GM19328 (cell line): ENCODE results near the gene GLRX5.
"Not testable (repeated sequence)": the region's sequence is repeated elsewhere in the genome, so short reads cannot be mapped to it uniquely, and the experiment has no call there.

ENCODE experiments used
- ATAC-seq: cut with Tn5 transposase; IDR thresholded peaks from one replicate; pipeline ENCODE4 v1.9.1; 2021; ENCODE audit warnings: mild to moderate bottlenecking, moderate library complexity; ENCODE audit not compliant: unreplicated experiment

GLRX5 gene

GRCh38 chr14:95498622-95499353 lies 36.1 kb upstream of the GLRX5 start:
- ATAC-seq = no peak

DNA sequence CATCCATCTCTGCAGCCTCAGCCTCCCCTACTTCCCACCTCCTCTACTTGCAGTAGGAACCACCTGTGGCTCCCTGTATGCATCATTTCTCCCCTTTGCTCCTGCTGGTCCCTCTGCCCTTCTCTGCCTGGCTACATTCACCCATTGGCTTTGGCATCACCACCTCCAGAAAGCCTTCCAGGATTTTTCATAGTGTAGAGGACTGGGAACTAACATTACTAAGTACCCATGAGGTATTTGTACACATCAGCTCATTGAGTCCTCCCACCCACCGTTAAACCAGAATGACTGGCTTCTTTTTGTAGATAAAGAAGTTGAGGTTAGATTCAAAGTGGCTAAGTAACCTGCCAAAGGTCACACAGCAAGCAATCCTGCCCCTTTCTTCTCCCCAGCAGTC lies 35.5 kb upstream of the GLRX5 start:
- no peak for ATAC-seq

GRCh38 chr14:95500201-95500681 lies 34.6 kb upstream of the GLRX5 start:
- no peak for ATAC-seq

- no peak for ATAC-seq
Observed at GRCh38 chr14:95500772-95501401, 34.0 kb upstream of the GLRX5 start.

- no peak for ATAC-seq
Observed at GRCh38 chr14:95502381-95502950, 32.4 kb upstream of the GLRX5 start.

GRCh38 chr14:95503365-95504134 lies 31.3 kb upstream of the GLRX5 start:
- peak; percentile 54 for ATAC-seq

- no peak for ATAC-seq
Observed at GRCh38 chr14:95504135-95505029, 30.5 kb upstream of the GLRX5 start.

DNA sequence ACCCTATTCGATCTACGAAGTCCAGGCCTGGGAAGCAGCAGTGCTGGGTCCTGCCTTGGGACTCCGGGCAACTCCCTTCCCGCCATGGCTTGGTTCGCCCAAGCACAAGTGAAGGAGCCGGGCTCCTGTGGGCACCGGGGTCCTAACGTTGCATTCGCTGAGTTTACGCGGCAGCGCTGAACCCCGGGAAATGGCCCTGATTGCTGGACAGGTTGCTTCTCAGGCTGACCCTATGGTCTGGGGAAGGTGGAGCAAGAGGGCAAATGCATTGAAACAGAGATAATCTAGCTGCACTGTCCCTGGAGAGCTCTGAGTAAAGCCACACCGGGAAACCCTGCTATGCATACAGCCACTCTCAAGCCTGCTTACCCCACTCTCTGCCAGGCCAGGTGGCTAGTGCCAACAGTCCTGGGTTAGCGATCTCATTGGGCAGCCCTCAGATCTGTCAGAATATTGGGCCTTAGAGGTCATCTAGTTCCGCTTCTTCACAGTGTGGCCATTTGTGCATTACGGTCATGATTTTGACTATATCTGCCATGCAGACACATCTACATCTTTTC lies 29.7 kb upstream of the GLRX5 start:
- no peak for ATAC-seq

DNA sequence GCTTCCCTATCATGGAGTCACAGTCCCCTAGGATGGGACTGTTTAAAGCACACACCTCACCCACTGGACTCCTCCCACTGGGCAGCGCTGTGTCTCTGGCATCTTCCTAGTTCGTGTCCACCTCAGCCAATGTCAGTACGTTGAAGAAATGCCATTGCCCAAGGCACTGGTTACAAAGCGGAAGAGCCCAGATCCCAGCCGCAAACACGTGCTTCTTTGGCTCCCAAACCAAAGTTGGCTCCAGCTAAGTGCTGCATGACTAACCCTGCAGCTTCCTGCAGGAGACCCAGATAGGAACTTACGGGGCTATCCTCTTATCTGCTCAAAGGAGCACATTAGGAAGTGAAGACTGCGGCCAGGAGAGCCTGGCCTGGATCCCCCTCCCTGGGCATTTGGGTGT lies 27.7 kb upstream of the GLRX5 start:
- ATAC-seq = no peak

GRCh38 chr14:95507701-95508103 lies 27.1 kb upstream of the GLRX5 start:
- no peak for ATAC-seq

GRCh38 chr14:95508377-95508776 lies 26.5 kb upstream of the GLRX5 start:
- no peak for ATAC-seq

- no peak for ATAC-seq
Observed at GRCh38 chr14:95509495-95509894, 25.4 kb upstream of the GLRX5 start.

DNA sequence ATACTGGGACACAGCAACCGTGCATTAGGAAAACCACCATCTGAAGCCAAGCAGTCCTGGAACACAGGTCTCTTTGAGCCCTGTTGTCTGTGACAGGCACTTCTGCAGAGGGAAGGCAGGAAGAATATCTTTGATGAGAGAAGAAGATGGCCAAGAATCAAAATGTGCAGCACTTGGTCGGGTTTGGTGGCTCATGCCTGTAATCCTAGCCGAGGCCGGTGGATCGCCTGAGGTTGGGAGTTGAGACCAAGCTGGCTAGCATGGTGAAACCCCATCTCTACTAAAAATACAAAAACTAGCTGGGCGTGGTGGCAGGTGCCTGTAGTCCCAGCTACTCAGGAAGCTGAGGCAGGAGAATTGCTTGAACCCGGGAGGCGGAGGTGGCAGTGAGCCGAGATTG lies 24.5 kb upstream of the GLRX5 start:
- ATAC-seq = not testable (repeated sequence)

DNA sequence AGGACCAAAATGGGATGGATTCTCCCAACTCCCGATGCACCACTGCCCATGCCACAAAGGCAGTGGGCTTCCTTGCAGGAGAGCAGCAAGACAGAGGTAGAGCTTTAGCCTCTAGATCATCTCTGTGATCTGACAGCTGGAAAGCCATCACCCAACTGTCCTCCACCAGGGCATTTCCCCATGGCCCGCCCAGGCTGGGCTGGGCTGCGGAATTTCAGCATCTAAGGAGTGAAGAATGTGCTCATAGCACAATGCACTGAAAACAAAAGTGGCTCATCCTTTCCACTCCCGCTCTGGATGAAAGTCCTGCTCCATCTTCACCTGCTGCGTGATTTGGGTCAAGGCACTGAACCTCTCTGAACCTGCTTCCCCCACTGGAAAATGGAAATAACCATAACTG lies 24.0 kb upstream of the GLRX5 start:
- no peak for ATAC-seq

DNA sequence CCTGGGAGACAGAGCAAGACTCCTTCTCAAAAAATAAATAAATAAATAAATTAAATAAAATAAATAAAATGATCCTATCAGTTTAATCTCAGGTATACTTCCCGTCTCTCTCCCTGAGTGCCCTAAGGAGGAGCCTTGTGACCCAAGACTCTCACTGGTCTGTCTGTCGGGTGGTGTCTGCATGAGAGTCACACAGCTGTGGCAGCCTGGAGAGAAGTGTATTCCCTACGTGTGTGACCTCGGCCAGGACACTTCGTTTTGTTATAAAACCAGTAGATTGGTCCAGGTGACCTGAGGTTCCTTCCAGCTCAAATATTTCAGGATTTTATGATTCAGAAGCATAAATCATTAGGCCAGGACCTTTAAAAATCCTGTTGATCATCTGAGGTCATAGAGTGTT lies 23.2 kb upstream of the GLRX5 start:
- ATAC-seq = no peak

- ATAC-seq = no peak
Observed at GRCh38 chr14:95513291-95513690, 21.6 kb upstream of the GLRX5 start.

DNA sequence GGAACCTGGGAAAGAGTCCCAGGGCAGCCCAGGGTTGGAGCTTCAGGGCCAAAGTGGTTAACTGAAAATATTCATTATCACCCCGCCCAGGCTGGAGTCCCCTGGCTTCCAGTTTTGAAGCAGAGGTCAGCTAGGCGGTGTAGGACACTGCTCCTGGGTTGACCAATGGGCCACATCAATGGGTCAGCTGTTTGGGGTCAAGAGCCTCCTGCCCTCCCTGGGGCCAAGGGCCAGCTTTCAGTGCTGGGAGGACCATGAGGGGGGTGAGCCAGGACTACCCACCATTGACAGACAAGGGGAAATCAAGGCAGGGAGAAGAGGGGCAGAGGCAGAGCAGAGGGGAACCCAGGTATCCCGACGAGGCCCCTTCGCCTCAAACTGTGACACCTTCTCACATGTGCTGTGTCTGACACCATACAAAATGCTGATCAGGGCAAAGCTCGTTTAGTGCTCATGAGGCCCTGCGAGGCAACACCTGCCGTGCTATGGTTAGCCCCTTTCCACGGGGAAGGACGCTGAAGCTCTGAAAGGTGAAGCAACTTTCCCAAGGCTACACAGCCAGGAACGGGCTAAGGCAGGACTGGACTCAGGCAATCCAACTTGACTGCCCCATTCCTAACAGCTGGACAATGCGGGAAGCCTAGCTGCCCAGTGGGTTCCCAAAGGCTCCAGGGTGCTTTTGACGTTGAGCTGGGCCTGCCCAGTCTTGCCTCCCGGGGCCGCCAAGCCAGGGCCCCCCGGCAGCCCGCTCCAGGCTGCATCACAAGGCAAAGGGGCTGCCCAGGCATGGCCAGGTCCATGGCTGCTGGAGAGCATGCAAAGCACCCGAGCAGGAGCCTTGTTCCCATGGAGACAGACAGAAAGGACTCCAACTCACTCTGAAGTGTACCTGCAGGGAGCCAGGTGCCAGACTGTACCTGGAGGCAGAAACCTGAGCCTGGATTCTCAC lies 20.4 kb upstream of the GLRX5 start:
- ATAC-seq = no peak

GRCh38 chr14:95515080-95515489 lies 19.8 kb upstream of the GLRX5 start:
- no peak for ATAC-seq
